Left lung (tissue), 10 donors: ENCODE results near the gene WNT9A. TPM values are rescaled to one million over a fixed set of nuclear protein-coding genes. Genes with fewer than 3 reads are reported as not detected.

Source experiments
- ATAC-seq: fragments of 200-7000 bp; cut with Tn5 transposase; one replicate; pipeline ENCODE4 v1.9.1; 2020; ENCODE audit warnings: moderate library complexity
- DNase-seq, 4 donors: peaks; one replicate each; pipeline ENCODE4 v3.0.0-alpha.2; 2013 to 2020
- H3K27ac ChIP-seq, 2 donors: fragments of 200-600 bp; sonication (generic) in 1 of 2; one replicate each; pipeline versions ENCODE4 v1.5.0 to v1.8.0; 2020 to 2021
- H3K27me3 ChIP-seq, 2 donors: fragments of 200-600 bp; sonication (generic) in 1 of 2; one replicate each; pipeline versions ENCODE4 v1.5.0 to v1.8.0; 2020 to 2021
- H3K36me3 ChIP-seq, 2 donors: fragments of 200-600 bp; sonication (generic) in 1 of 2; one replicate each; pipeline versions ENCODE4 v1.5.0 to v1.8.0; 2020 to 2021
- H3K4me1 ChIP-seq, 2 donors: fragments of 200-600 bp; one replicate each; pipeline ENCODE4 v1.8.0; 2021
- H3K4me3 ChIP-seq, 2 donors: fragments of 200-600 bp; sonication (generic) in 1 of 2; one replicate each; pipeline versions ENCODE4 v1.5.0 to v1.8.0; 2020 to 2021; ENCODE audit warnings: mild to moderate bottlenecking in 1 of 2
- H3K9me3 ChIP-seq, 2 donors: fragments of 200-600 bp; sonication (generic) in 1 of 2; one replicate each; pipeline versions ENCODE4 v1.5.0 to v1.8.0; 2020 to 2021
- CTCF ChIP-seq, 2 donors: fragments of 200-600 bp; sonication (generic) in 1 of 2; IDR thresholded peaks; one replicate each; pipeline versions ENCODE4 v1.5.0 to v1.8.0; 2021; ENCODE audit warnings: antibody characterized with exemption in 2 of 2
- intact Hi-C, 2 donors: fragments of 100-400 bp; cut with DNase I; formaldehyde crosslinking; loops; one replicate each; pipeline versions ENCODE4 v1.11.2 to v1.14.2; 2022
- polyA plus RNA-seq, 6 donors: library from polyadenylated mRNA; unstranded; fragments of 120-200 nt; gene quantifications; one replicate each; pipeline ENCODE4 v1.2.1, GENCODE V29; 2013; ENCODE audit not compliant: insufficient read length in 6 of 6
- total RNA-seq, 2 donors: library from RNA; stranded (reverse); fragmentation: NEBNext Ultra II Directional; extraction: Animal tissue kit (Norgen Biotek cat#: 25700); gene quantifications; one replicate each; pipeline ENCODE4 v1.2.1, GENCODE V29; 2021
- donor health status: DM: no; HTN: yes; CAD: no.
- donor health status: DM: no; HTN: no; CAD: no.

Gene WNT9A
- total and polyA plus RNA-seq, 8 donors = 2.1 to 8.5 (median 2.9) TPM

GRCh38 chr1:227897704-227898438, 49.9 kb downstream of the WNT9A start:
- no peak for ATAC-seq

DNA sequence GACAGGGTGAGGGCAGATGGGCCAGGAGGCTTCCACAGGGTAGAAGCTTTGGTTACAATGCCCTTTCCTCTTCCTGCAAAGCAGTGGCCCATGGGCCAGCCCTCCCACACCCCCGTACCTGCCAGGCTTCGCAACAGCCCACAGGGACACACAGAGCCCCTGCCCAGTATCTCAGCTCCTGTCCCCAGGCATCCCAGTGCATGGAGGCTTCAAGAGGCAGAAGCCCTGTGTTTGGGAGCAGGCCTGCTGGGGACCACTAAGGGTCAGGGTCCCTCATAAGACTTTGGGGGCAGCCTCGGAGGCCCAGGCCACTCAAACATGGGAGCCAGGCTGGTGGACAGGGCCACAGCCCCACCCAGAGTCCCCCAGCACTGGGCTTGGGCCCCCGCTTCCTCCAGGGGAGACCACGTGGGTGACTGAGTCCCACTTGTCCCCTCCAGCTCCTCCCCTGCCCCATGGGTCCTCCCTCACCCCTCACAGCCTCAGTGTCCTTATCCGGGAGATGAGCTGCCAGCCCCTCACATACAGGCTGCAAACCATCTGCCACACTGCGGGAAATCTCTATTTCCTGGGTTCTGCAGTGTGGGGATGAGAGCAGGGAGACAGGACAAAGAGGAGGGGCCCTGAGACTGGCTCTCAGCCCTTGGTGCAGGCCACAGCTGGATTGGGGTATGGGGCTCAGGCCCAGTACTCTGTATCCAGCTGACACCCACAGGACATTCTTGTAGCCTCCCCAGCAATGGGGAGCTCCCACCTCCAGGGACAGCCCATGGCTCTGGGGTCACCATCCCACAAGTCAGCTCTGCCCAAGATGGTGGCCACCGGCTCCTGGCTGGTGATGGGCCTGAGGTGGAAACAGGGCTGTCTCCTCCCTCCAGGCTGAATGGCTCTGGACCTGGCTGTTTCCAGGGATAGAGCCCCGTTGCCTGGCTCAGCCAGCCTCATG, 50.7 kb downstream of the WNT9A start:
- no peaks in the 10 kb centered on the region for H3K27me3 ChIP-seq
- no peaks in the 10 kb centered on the region for H3K4me1 ChIP-seq
- no peaks in the 10 kb centered on the region for H3K9me3 ChIP-seq
- H3K36me3 ChIP-seq = no peaks in the 10 kb centered on the region
- intact Hi-C loops = no loop called here
- DNase-seq = peak in 2 of 4 donors; percentile 30 to 70
- no peak for ATAC-seq
- TF ChIP-seq CTCF (IDR thresholded peaks at IDR 0.05) = no peak
- H3K27ac ChIP-seq = no peak overlapping the region
- no peak overlapping the region for H3K4me3 ChIP-seq

More at GRCh38 chr1:227897704-227898438, 49.9 kb downstream of the WNT9A start:
- Histone ChIP-seq H3K4me3 (no peak overlapping the region), H3K36me3 (no peaks in the 10 kb centered on the region), H3K27ac (no peak overlapping the region), H3K27me3 (no peaks in the 10 kb centered on the region), H3K4me1 (no peaks in the 10 kb centered on the region), H3K9me3 (no peaks in the 10 kb centered on the region)
- DNase-seq = peak in 2 of 4 donors; percentile 27 to 33
- intact Hi-C loops = no loop called here
- TF ChIP-seq CTCF (IDR thresholded peaks at IDR 0.05) = no peak

DNA sequence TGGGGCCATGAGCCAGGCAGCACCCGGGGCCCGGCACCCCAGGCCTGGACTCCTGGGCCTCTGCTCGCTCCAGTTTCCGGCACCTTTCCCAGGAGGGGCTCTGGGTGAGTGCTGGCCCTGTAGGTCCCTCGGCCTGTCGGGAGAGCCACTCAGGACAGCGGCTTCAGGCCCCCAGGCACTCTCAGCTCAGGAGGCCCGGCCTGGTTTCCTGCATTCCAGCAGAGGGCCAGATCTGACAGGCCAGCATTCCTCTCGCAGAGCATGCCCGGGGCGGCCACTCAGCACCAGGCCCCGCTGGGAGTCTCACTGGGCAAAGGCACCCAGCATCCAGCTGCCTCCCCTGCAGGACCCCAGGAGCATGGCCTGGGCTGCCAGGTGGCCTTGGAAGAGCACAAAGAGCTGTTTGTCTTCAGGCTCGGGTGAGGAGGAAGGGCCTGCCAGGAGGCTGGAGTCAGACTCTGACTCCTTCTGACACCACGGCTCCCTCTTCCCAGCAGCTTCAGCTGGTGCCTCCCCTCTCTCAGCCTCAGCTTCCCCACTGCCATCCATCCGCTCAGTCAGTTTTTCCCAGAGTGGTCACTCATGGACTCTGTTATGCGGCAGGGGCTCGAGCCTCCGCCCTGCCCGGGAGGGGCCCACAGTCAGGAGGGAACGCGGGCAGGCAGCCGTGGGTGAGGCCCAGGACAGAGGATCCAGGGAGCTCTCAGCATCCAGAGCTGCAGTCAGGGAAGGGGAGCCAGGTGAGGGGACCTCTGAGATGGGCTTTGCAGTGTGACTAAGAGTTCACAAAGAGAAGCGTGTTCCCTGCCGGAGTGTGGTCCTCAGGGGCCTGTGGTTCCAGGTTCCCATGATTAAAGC, 51.7 kb downstream of the WNT9A start:
- no peaks in the 10 kb centered on the region for H3K9me3 ChIP-seq
- no peaks in the 10 kb centered on the region for H3K4me1 ChIP-seq
- ATAC-seq (peak; percentile 30), DNase-seq (peak in 2 of 4 donors; percentile 31 to 65)
- intact Hi-C loops = no loop called here
- H3K27ac ChIP-seq = no peak overlapping the region
- no peaks in the 10 kb centered on the region for H3K27me3 ChIP-seq
- H3K36me3 ChIP-seq = no peaks in the 10 kb centered on the region
- H3K4me3 ChIP-seq = no peak overlapping the region
- no peak for TF ChIP-seq CTCF (IDR thresholded peaks at IDR 0.05)

GRCh38 chr1:227894831-227895451, 52.8 kb downstream of the WNT9A start:
- no peak overlapping the region for H3K27ac ChIP-seq
- no peak overlapping the region for H3K4me3 ChIP-seq
- H3K27me3 ChIP-seq = no peaks in the 10 kb centered on the region
- no peak for ATAC-seq
- no peaks in the 10 kb centered on the region for H3K36me3 ChIP-seq
- H3K4me1 ChIP-seq = no peaks in the 10 kb centered on the region
- no peak for TF ChIP-seq CTCF (IDR thresholded peaks at IDR 0.05)
- DNase-seq = peak in 2 of 4 donors; percentile 24 to 51
- intact Hi-C loops = no loop called here
- no peaks in the 10 kb centered on the region for H3K9me3 ChIP-seq
